ENCODE results near the gene SF1.

- TF ChIP-seq ELF4 (CRISPR knock-in tag; IDR thresholded peaks at IDR 0.05; ENCODE audit: low read depth) (no peak), CTCF (IDR thresholded peaks at IDR 0.05) (no peak), USF1 (CRISPR knock-in tag; IDR thresholded peaks at IDR 0.05) (no peak)
Measured at GRCh38 chr11:64796047-64796756, 17.9 kb upstream of the SF1 start.
